CD14-positive monocyte (primary cell): ENCODE measurements around the gene MVB12B. TPM values are rescaled to one million over a fixed set of nuclear protein-coding genes. Genes with fewer than 3 reads are reported as not detected.

Experiments
- DNase-seq, 3 donors: peaks; one replicate each; pipeline ENCODE4 v3.0.0-alpha.2; 2011 to 2022
- H2AFZ ChIP-seq: 2 replicates; pipeline ENCODE4 v1.6.0; 2012; ENCODE audit warnings: mild to moderate bottlenecking, low read depth, low read length, inconsistent platforms; ENCODE audit not compliant: insufficient read depth, poor library complexity, severe bottlenecking
- H3K27ac ChIP-seq, 2 donors: 1 replicate in 1 of 2; 2 replicates in 1 of 2; pipeline ENCODE4 v1.5.1; 2012 to 2013; ENCODE audit warnings: low read length in 2 of 2, control low read depth in 1 of 2, inconsistent platforms in 1 of 2, low read depth in 1 of 2, mild to moderate bottlenecking in 1 of 2
- H3K27me3 ChIP-seq, 2 donors: one replicate each; pipeline versions ENCODE4 v1.6.0 to v1.6.1; 2011 to 2013; ENCODE audit warnings: low read length in 2 of 2; ENCODE audit not compliant: control insufficient read depth in 2 of 2, insufficient read depth in 2 of 2
- H3K36me3 ChIP-seq, 2 donors: replicated peaks in 1 of 2; 1 replicate in 1 of 2; 2 replicates in 1 of 2; pipeline versions ENCODE4 v1.5.1 to v1.6.1; 2012 to 2013; ENCODE audit warnings: low read length in 2 of 2, control low read depth in 1 of 2, inconsistent platforms in 1 of 2, mild to moderate bottlenecking in 1 of 2; ENCODE audit not compliant: insufficient read depth in 2 of 2, control insufficient read depth in 1 of 2
- H3K4me1 ChIP-seq, 2 donors: 1 replicate in 1 of 2; 2 replicates in 1 of 2; pipeline versions ENCODE4 v1.5.1 to v1.6.1; 2012 to 2013; ENCODE audit warnings: low read length in 2 of 2, control low read depth in 1 of 2, inconsistent platforms in 1 of 2, mild to moderate bottlenecking in 1 of 2, moderate library complexity in 1 of 2; ENCODE audit not compliant: insufficient read depth in 2 of 2, control insufficient read depth in 1 of 2
- H3K4me2 ChIP-seq: replicated peaks from 2 replicates; pipeline ENCODE3; 2012; ENCODE audit warnings: low read length, moderate library complexity, mild to moderate bottlenecking; ENCODE audit not compliant: poor library complexity, severe bottlenecking; ENCODE audit errors: extremely low read depth
- H3K4me3 ChIP-seq, 3 experiments: fragments of 200-600 bp in 1 of 3; sonication (generic) in 1 of 3; replicated peaks in 1 of 3; 1 replicate in 2 of 3; 2 replicates in 1 of 3; pipeline ENCODE4 v1.5.1; 2011 to 2013; ENCODE audit warnings: low read length in 3 of 3, mild to moderate bottlenecking in 3 of 3, control low read depth in 2 of 3, low read depth in 2 of 3, inconsistent platforms in 1 of 3, moderate library complexity in 1 of 3
- H3K79me2 ChIP-seq: 2 replicates; pipeline ENCODE4 v1.6.0; 2012; ENCODE audit warnings: mild to moderate bottlenecking, control low read depth, inconsistent platforms, low read length, moderate library complexity; ENCODE audit not compliant: insufficient read depth
- H3K9ac ChIP-seq: 2 replicates; pipeline ENCODE4 v1.6.0; 2017; ENCODE audit warnings: low read length, mild to moderate bottlenecking; ENCODE audit not compliant: insufficient read depth, poor library complexity, severe bottlenecking
- H3K9me3 ChIP-seq, 2 donors: replicated peaks in 1 of 2; 1 replicate in 1 of 2; 2 replicates in 1 of 2; pipeline versions ENCODE4 v1.5.1 to v1.6.1; 2012 to 2013; ENCODE audit warnings: low read length in 2 of 2, control low read depth in 1 of 2; ENCODE audit not compliant: control insufficient read depth in 1 of 2, insufficient read depth in 1 of 2
- H4K20me1 ChIP-seq: 2 replicates; pipeline ENCODE4 v1.6.0; 2012; ENCODE audit warnings: mild to moderate bottlenecking, low read length, control low read depth, moderate library complexity; ENCODE audit not compliant: insufficient read depth
- H3K27ac Mint-ChIP-seq, 7 donors: one replicate each; pipeline ENCODE4 v1.8.0; 2020; ENCODE audit warnings: mild to moderate bottlenecking in 7 of 7, mixed read lengths in 7 of 7, moderate library complexity in 6 of 7, inconsistent platforms in 2 of 7
- H3K27me3 Mint-ChIP-seq, 3 donors: one replicate each; pipeline ENCODE4 v1.8.0; 2021 to 2022; ENCODE audit warnings: low read depth in 3 of 3, mild to moderate bottlenecking in 3 of 3, mixed read lengths in 3 of 3, moderate library complexity in 3 of 3, inconsistent platforms in 1 of 3
- H3K36me3 Mint-ChIP-seq, 2 donors: one replicate each; pipeline ENCODE4 v1.8.0; 2020; ENCODE audit warnings: mixed read lengths in 2 of 2, inconsistent platforms in 1 of 2, mild to moderate bottlenecking in 1 of 2
- H3K4me1 Mint-ChIP-seq: one replicate; pipeline ENCODE4 v1.8.0; 2020; ENCODE audit warnings: mild to moderate bottlenecking, mixed read lengths
- H3K4me3 Mint-ChIP-seq, 2 donors: one replicate each; pipeline ENCODE4 v1.8.0; 2020; ENCODE audit warnings: mild to moderate bottlenecking in 2 of 2, mixed read lengths in 2 of 2, moderate library complexity in 1 of 2
- H3K9me3 Mint-ChIP-seq, 7 donors: one replicate each; pipeline ENCODE4 v1.8.0; 2020 to 2022; ENCODE audit warnings: mixed read lengths in 7 of 7, mild to moderate bottlenecking in 6 of 7, moderate library complexity in 6 of 7, inconsistent platforms in 2 of 7
- WGBS: methylation state at CpG from one replicate; pipeline ENCODE4 v1.1.5; 2013; ENCODE audit warnings: missing lambda C conversion rate; ENCODE audit not compliant: insufficient coverage; 5-methylcytosine and 5-hydroxymethylcytosine counted together
- intact Hi-C, 2 donors: fragments of 100-400 bp; cut with micrococcal nuclease; formaldehyde crosslinking; loops; one replicate each; pipeline versions ENCODE4 v1.15.0 to v1.15.1; 2023
- polyA plus RNA-seq, 3 donors: library from polyadenylated mRNA; depleted of rRNA in 1 of 3; unstranded in 2 of 3; stranded (reverse) in 1 of 3; fragments of 300-500 nt in 2 of 3; fragments of >200 nt in 1 of 3; fragmentation: Illumina TruSeq in 2 of 3; gene quantifications; 1 replicate in 2 of 3; 2 replicates in 1 of 3; pipeline ENCODE4 v1.2.3, GENCODE V29; 2012 to 2021
- TF ChIP-seq, protein P1 (sequence below): fragments of 200-600 bp; IDR thresholded peaks from one replicate; pipeline ENCODE4 v1.8.0; 2022; ENCODE audit warnings: antibody characterized with exemption, mild to moderate bottlenecking

Gene MVB12B
- polyA plus RNA-seq, 3 donors = 2.8 to 8.1 (median 3.5) TPM

DNA sequence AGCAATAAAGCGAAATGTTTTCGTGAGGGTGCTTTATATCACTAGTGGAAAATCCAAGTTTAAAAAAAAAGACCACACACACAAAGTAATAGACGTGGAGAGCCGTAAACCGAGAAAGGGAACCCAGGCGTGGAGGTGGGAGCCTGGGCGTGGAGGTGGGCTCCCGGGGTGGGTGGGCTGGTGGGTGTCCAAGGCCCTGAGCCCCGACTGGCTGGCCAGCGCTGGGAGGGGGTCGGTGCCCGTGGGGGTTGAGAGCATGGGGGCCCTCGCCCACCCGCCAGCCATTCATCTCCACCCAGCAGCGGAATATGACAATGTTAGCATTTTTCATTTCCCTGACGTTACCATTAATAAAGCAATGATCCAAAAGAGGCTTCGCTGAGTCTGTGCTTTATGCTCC lies 135.0 kb downstream of the MVB12B start:
- H3K27me3 Mint-ChIP-seq = peaks cover 0 to 2% (median 0%) of the 10 kb centered on the region in 3 donors
- H2AFZ ChIP-seq = no peak overlapping the region
- no peak overlapping the region for H3K9ac ChIP-seq
- no peak overlapping the region for H3K27ac ChIP-seq
- WGBS = 93% methylated on average over 5 of the region's 17 CpGs
- peaks cover 20% of the 10 kb centered on the region for H3K4me1 Mint-ChIP-seq
- no peak overlapping the region for H3K4me3 Mint-ChIP-seq
- no peaks in the 10 kb centered on the region for H4K20me1 ChIP-seq
- H3K9me3 Mint-ChIP-seq = no peaks in the 10 kb centered on the region
- no peaks in the 10 kb centered on the region for H3K27me3 ChIP-seq
- TF ChIP-seq, protein P1, sequence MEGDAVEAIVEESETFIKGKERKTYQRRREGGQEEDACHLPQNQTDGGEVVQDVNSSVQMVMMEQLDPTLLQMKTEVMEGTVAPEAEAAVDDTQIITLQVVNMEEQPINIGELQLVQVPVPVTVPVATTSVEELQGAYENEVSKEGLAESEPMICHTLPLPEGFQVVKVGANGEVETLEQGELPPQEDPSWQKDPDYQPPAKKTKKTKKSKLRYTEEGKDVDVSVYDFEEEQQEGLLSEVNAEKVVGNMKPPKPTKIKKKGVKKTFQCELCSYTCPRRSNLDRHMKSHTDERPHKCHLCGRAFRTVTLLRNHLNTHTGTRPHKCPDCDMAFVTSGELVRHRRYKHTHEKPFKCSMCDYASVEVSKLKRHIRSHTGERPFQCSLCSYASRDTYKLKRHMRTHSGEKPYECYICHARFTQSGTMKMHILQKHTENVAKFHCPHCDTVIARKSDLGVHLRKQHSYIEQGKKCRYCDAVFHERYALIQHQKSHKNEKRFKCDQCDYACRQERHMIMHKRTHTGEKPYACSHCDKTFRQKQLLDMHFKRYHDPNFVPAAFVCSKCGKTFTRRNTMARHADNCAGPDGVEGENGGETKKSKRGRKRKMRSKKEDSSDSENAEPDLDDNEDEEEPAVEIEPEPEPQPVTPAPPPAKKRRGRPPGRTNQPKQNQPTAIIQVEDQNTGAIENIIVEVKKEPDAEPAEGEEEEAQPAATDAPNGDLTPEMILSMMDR = no peak
- no peak overlapping the region for H3K27ac Mint-ChIP-seq
- H3K9me3 ChIP-seq = no peaks in the 10 kb centered on the region
- H3K4me1 ChIP-seq = peaks cover 0 to 4% of the 10 kb centered on the region in 2 donors
- peaks cover 19 to 31% of the 10 kb centered on the region in 2 donors for H3K36me3 Mint-ChIP-seq
- intact Hi-C loops = no loop called here
- no peak overlapping the region for H3K4me3 ChIP-seq
- DNase-seq = no peak
- no peaks in the 10 kb centered on the region for H3K36me3 ChIP-seq
- peaks cover 6% of the 10 kb centered on the region for H3K79me2 ChIP-seq
- H3K4me2 ChIP-seq = no peak overlapping the region

DNA sequence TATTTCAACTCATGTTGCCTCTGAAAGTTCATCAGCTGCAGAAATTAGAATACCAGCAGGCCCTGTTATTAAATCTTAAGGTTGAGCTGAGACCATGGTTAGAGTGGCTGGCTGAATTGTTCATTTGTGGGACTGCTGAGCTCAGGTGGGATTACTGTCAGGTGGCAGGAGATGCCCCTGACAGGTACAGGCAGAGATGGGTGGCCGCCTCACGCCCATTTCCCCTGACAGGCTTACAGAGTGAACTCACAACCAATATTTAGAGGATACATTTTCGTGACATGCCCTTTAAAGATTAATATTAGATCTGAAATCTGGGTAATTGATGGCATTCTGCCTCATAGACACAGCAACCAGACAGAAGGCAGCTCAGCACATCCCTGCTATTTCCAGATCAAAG lies 136.0 kb downstream of the MVB12B start:
- no CpG with 5 or more reads among the region's 3 CpGs for WGBS
- TF ChIP-seq, protein P1 = no peak
- Histone ChIP-seq H3K4me3 (no peak overlapping the region), H3K27ac (no peak overlapping the region), H3K79me2 (peaks cover 6% of the 10 kb centered on the region), H3K27me3 (no peaks in the 10 kb centered on the region), H2AFZ (no peak overlapping the region), H3K9me3 (no peaks in the 10 kb centered on the region), H3K9ac (no peak overlapping the region), H4K20me1 (no peaks in the 10 kb centered on the region), H3K4me1 (peaks cover 9 to 14% of the 10 kb centered on the region in 2 donors), H3K36me3 (no peaks in the 10 kb centered on the region), H3K4me2 (no peak overlapping the region)
- Mint-ChIP-seq H3K36me3 (peaks cover 18 to 26% of the 10 kb centered on the region in 2 donors), H3K27me3 (peaks cover 0 to 2% (median under 1%) of the 10 kb centered on the region in 3 donors), H3K4me1 (peaks cover 30% of the 10 kb centered on the region), H3K9me3 (no peaks in the 10 kb centered on the region), H3K27ac (no peak overlapping the region), H3K4me3 (no peak overlapping the region)
- no peak for DNase-seq
- intact Hi-C loops = no loop called here
